T-helper 2 cell treated with Interferon-gamma antibody and Interleukin-4, amounts not matched to agents 100 ng/mL and 5 ng/mL, for 36 hours (primary cell): Measurements from ENCODE around the gene FREM3. TPM values are rescaled to one million over a fixed set of nuclear protein-coding genes. Genes with fewer than 3 reads are reported as not detected.

Experiments
- total RNA-seq: library from RNA; stranded (reverse); gene quantifications from 2 replicates; pipeline ENCODE4 v1.2.3, GENCODE V29; 2022

FREM3 gene
- total RNA-seq, 1 donor from 2014 or later: not detected

Other genes with a start within 250 kb of the FREM3 start
- gene SMARCA5, start 187.0 kb downstream of the FREM3 start, total RNA-seq: 42.7 and 43.9 TPM in 2 replicates
- gene GYPE, start 204.9 kb upstream of the FREM3 start, total RNA-seq: 0.32 TPM in 1 of 2 replicates, not detected in the other